Spleen (tissue), 11 donors: ENCODE results near the gene AUH. TPM values are rescaled to one million over a fixed set of nuclear protein-coding genes. Genes with fewer than 3 reads are reported as not detected.

Experiments
- DNase-seq: peaks from one replicate; pipeline ENCODE4 v3.0.0-alpha.2; 2020
- H3K27ac ChIP-seq, 8 donors: fragments of 200-600 bp; sonication (generic) in 7 of 8; 1 replicate in 4 of 8; 2 replicates in 4 of 8; pipeline versions ENCODE4 v1.5.0 to v1.8.0; 2016 to 2021; ENCODE audit warnings: inconsistent platforms in 4 of 8, mild to moderate bottlenecking in 4 of 8, moderate library complexity in 1 of 8
- H3K27me3 ChIP-seq, 7 donors: fragments of 200-600 bp; sonication (generic) in 6 of 7; replicated peaks in 1 of 7; 1 replicate in 4 of 7; 2 replicates in 3 of 7; pipeline versions ENCODE4 v1.5.0 to v1.8.0; 2016 to 2021; ENCODE audit warnings: inconsistent platforms in 3 of 7, mild to moderate bottlenecking in 1 of 7
- H3K36me3 ChIP-seq, 6 donors: fragments of 200-600 bp; sonication (generic) in 5 of 6; 1 replicate in 4 of 6; 2 replicates in 2 of 6; pipeline versions ENCODE4 v1.5.0 to v1.8.0; 2016 to 2021; ENCODE audit warnings: inconsistent platforms in 2 of 6
- H3K4me1 ChIP-seq, 6 donors: fragments of 200-600 bp; sonication (generic) in 5 of 6; 1 replicate in 3 of 6; 2 replicates in 3 of 6; pipeline versions ENCODE4 v1.5.0 to v1.8.0; 2016 to 2021; ENCODE audit warnings: inconsistent platforms in 3 of 6
- H3K4me3 ChIP-seq, 8 donors: fragments of 200-600 bp; sonication (generic) in 7 of 8; 1 replicate in 4 of 8; 2 replicates in 4 of 8; pipeline versions ENCODE4 v1.5.0 to v1.8.0; 2016 to 2021; ENCODE audit warnings: inconsistent platforms in 4 of 8, mild to moderate bottlenecking in 4 of 8, moderate library complexity in 2 of 8
- H3K9me3 ChIP-seq, 8 donors: fragments of 200-600 bp; sonication (generic) in 7 of 8; 1 replicate in 4 of 8; 2 replicates in 4 of 8; pipeline versions ENCODE4 v1.5.0 to v1.8.0; 2016 to 2021; ENCODE audit warnings: inconsistent platforms in 4 of 8
- CTCF ChIP-seq, 11 experiments: fragments of 200-600 bp in 7 of 11; fragments of 450-650 bp in 4 of 11; sonication (generic) in 4 of 11; IDR thresholded peaks in 8 of 11; conservative IDR thresholded peaks in 3 of 11; 1 replicate in 7 of 11; 2 replicates in 4 of 11; pipeline versions ENCODE4 v1.4.0 to v1.8.0; 2016 to 2021; ENCODE audit warnings: antibody characterized with exemption in 11 of 11, inconsistent platforms in 4 of 11, mild to moderate bottlenecking in 1 of 11
- POLR2A ChIP-seq, 3 donors: fragments of 450-650 bp; IDR thresholded peaks; one replicate each; pipeline ENCODE4 v1.5.1; 2017; ENCODE audit warnings: antibody characterized with exemption in 3 of 3, mild to moderate bottlenecking in 1 of 3
- POLR2AphosphoS5 ChIP-seq, 3 donors: sonication (generic); formaldehyde crosslinking; IDR thresholded peaks; one replicate each; pipeline ENCODE4 v1.5.1; 2017; ENCODE audit warnings: antibody characterized with exemption in 3 of 3
- WGBS, 5 donors: extraction: QIAGEN DNeasy Blood & Tissue Kit in 3 of 5; methylation state at CpG; one replicate each; pipeline versions ENCODE4 v1.1.5 to v1.1.7; 2013 to 2018; 5-methylcytosine and 5-hydroxymethylcytosine counted together
- intact Hi-C: fragments of 100-400 bp; cut with DNase I; formaldehyde crosslinking; loops from one replicate; pipeline ENCODE4 v1.15.0; 2023; ENCODE audit warnings: low total_unique reads
- polyA plus RNA-seq, 3 donors: library from polyadenylated mRNA; stranded (reverse); fragments of 200-250 nt; gene quantifications; one replicate each; pipeline ENCODE4 v1.2.1, GENCODE V29; 2013
- total RNA-seq, 7 donors: library from RNA; depleted of rRNA in 3 of 7; stranded (reverse); fragments of >200 nt in 3 of 7; fragmentation: NEBNext Ultra II Directional in 4 of 7; extraction: Animal tissue kit (Norgen Biotek cat#: 25700) in 4 of 7; gene quantifications; one replicate each; pipeline versions ENCODE4 v1.1.0 to v1.2.1, GENCODE V29; 2016 to 2021
- donor health status: healthy with polysubstance abuse.
- donor health status: DM: no; HTN: no; CAD: no; lungs with moderate emphysema.
- donor health status: DM: no; HTN: no; CAD: no.
- donor health status: Bipolar disorder and iron deficiency.
- donor health status: healthy.
- donor health status: DM: no; HTN: no; CAD: no.
- donor health status: DM: yes; HTN: yes; CAD: no.

Gene AUH
- total and polyA plus RNA-seq, 10 donors = 9.4 to 37.3 (median 20.6) TPM

DNA sequence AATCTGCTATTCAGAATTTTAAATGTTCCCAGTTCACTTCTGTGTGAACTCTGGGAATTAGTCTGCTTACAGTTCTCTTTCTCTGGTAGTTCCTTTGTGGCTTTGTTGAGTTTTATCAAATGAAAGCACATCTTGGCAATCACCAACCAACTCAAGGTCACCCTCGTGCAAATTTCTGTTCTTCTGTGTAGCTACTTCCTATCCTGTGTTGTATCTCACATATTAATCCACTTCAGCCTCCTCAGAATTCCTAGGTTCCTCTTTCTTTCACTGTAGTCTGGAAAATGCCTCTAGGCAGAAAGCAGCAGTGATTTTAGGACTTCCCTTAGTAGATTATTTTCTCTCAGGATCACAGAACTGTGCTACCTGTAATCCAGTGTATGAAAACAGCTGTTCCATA, 100.3 kb downstream of the AUH start:
- 14 to 32% (median 19%) methylated on average over 1 of the region's 1 CpG for WGBS, 5 donors
- Histone ChIP-seq H3K36me3 (peaks cover 0 to 8% (median 0%) of the 10 kb centered on the region in 6 donors), H3K4me1 (peaks cover 0 to 2% (median 0%) of the 10 kb centered on the region in 6 donors), H3K4me3 (no peak overlapping the region), H3K9me3 (peaks cover 0 to 10% (median 0%) of the 10 kb centered on the region in 8 donors), H3K27me3 (no peaks in the 10 kb centered on the region), H3K27ac (peak overlapping the region in 2 of 8 donors; percentile 3 to 23)
- intact Hi-C loops = no loop called here
- TF ChIP-seq POLR2AphosphoS5 (IDR thresholded peaks at IDR 0.05) (no peak), POLR2A (IDR thresholded peaks at IDR 0.05) (no peak), CTCF (IDR thresholded peaks at IDR 0.05 in 8 of 11, conservative IDR thresholded peaks at IDR 0.05 in 3 of 11) (no peak)
- no peak for DNase-seq

- Histone ChIP-seq H3K9me3 (peaks cover 0 to 7% (median 0%) of the 10 kb centered on the region in 8 donors), H3K36me3 (peaks cover 0 to under 1% (median 0%) of the 10 kb centered on the region in 6 donors), H3K4me3 (no peak overlapping the region), H3K27me3 (no peaks in the 10 kb centered on the region), H3K27ac (peak overlapping the region in 3 of 8 donors; percentile 39 to 51 (median 48)), H3K4me1 (peaks cover 0 to 9% (median 0%) of the 10 kb centered on the region in 6 donors)
- DNase-seq = no peak
- intact Hi-C loops = no loop called here
- no peak for TF ChIP-seq POLR2AphosphoS5 (IDR thresholded peaks at IDR 0.05)
- no peak for TF ChIP-seq CTCF (IDR thresholded peaks at IDR 0.05 in 8 of 11, conservative IDR thresholded peaks at IDR 0.05 in 3 of 11)
- 89 to 95% (median 93%) methylated on average over 1 of the region's 1 CpG for WGBS, 5 donors
These were observed 102.6 kb downstream of the AUH start for GRCh38 chr9:91259162-91259561.

GRCh38 chr9:91258451-91258850, 103.3 kb downstream of the AUH start:
- no peak for DNase-seq
- peak overlapping the region in 4 of 8 donors; percentile 13 to 51 (median 46) for H3K27ac ChIP-seq
- H3K36me3 ChIP-seq = no peaks in the 10 kb centered on the region
- no peak overlapping the region for H3K4me3 ChIP-seq
- H3K4me1 ChIP-seq = peaks cover 0 to 9% (median 0%) of the 10 kb centered on the region in 6 donors
- no peak for TF ChIP-seq CTCF (IDR thresholded peaks at IDR 0.05 in 8 of 11, conservative IDR thresholded peaks at IDR 0.05 in 3 of 11)
- no peak for TF ChIP-seq POLR2A (IDR thresholded peaks at IDR 0.05)
- TF ChIP-seq POLR2AphosphoS5 (IDR thresholded peaks at IDR 0.05) = no peak
- intact Hi-C loops = no loop called here
- WGBS, 5 donors = 72 to 88% (median 81%) methylated on average over 3 of the region's 3 CpGs
- H3K9me3 ChIP-seq = no peaks in the 10 kb centered on the region
- H3K27me3 ChIP-seq = no peaks in the 10 kb centered on the region

DNA sequence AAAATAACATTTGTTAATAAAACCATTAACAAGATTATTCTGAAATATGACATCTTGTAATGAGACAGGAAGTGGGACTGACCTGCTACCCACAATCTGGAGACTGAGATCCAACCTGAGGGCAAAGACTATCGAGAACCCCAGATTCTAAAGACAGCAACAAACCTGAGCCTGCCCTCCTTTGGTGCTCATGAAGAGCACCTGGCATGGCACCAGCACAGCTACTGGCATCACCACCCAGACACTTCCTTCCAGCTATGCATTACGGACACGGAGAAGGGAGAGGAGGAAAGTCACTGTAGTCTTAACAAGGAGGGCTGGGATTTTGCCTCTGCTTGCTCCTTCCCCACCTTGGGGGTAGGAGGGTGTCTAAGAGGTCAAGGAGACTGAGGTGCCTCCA, 105.5 kb downstream of the AUH start:
- Histone ChIP-seq H3K27ac (no peak overlapping the region), H3K4me1 (peaks cover 0 to 9% (median 0%) of the 10 kb centered on the region in 6 donors), H3K27me3 (no peaks in the 10 kb centered on the region), H3K4me3 (no peak overlapping the region), H3K9me3 (no peaks in the 10 kb centered on the region), H3K36me3 (peaks cover 0 to 2% (median 0%) of the 10 kb centered on the region in 6 donors)
- TF ChIP-seq POLR2AphosphoS5 (IDR thresholded peaks at IDR 0.05) (no peak), POLR2A (IDR thresholded peaks at IDR 0.05) (no peak), CTCF (IDR thresholded peaks at IDR 0.05 in 8 of 11, conservative IDR thresholded peaks at IDR 0.05 in 3 of 11) (no peak)
- intact Hi-C loops = no loop called here
- no peak for DNase-seq
- WGBS, 5 donors = 61 to 85% (median 74%) methylated on average over 3 of the region's 3 CpGs
